Loucy (cell line): Measurements from ENCODE around the gene CDR2.

Experiments used
- CTCF ChIP-seq: fragments of 200-600 bp; sonication (generic); conservative IDR thresholded peaks from 2 replicates; pipeline ENCODE4 v1.5.1; 2014; ENCODE audit warnings: mild to moderate bottlenecking, antibody characterized with exemption, low read length
- EZH2phosphoT487 ChIP-seq: fragments of 200-600 bp; IDR thresholded peaks from 2 replicates; pipeline ENCODE4 v1.6.1; 2018; ENCODE audit warnings: antibody characterized with exemption, mild to moderate bottlenecking, moderate library complexity, borderline replicate concordance

GRCh38 chr16:22340945-22341344 lies 33.5 kb downstream of the CDR2 start:
- TF ChIP-seq CTCF (no peak), EZH2phosphoT487 (no peak)
